Neural cell (in vitro differentiated cells): ENCODE results near the gene PIK3R1. TPM values are rescaled to one million over a fixed set of nuclear protein-coding genes. Genes with fewer than 3 reads are reported as not detected.

Experiments
- H2AFZ ChIP-seq: fragments of 200-600, 300-800 bp; sonication (generic), shearing (Covaris generic); 2 replicates; pipeline ENCODE4 v1.6.0; 2014; ENCODE audit warnings: low read depth, mild to moderate bottlenecking, antibody characterized with exemption, low read length, moderate library complexity
- H3F3A ChIP-seq: fragments of 200-600 bp; shearing (Covaris generic); 2 replicates; pipeline ENCODE4 v1.6.1; 2016; ENCODE audit warnings: mild to moderate bottlenecking, moderate library complexity, mixed read lengths, antibody characterized with exemption, low read length; ENCODE audit not compliant: insufficient read depth, poor library complexity, severe bottlenecking
- H3K27ac ChIP-seq: fragments of 200-600, 300-800 bp; sonication (generic), shearing (Covaris generic); 2 replicates; pipeline ENCODE4 v1.5.1; 2014; ENCODE audit warnings: mild to moderate bottlenecking, low read length, moderate library complexity
- H3K27me3 ChIP-seq: fragments of 300-800, 200-600 bp; sonication (generic), shearing (Covaris generic); 2 replicates; pipeline ENCODE4 v1.6.0; 2014; ENCODE audit warnings: mild to moderate bottlenecking, low read depth, low read length, moderate library complexity; ENCODE audit not compliant: insufficient read depth
- H3K36me3 ChIP-seq: fragments of 300-800, 200-600 bp; sonication (generic), shearing (Covaris generic); 2 replicates; pipeline ENCODE4 v1.5.1; 2014; ENCODE audit warnings: mild to moderate bottlenecking, antibody characterized with exemption, low read length, moderate library complexity; ENCODE audit not compliant: insufficient read depth
- H3K4me2 ChIP-seq: fragments of 300-800, 200-600 bp; sonication (generic), shearing (Covaris generic); 2 replicates; pipeline ENCODE4 v1.6.0; 2014; ENCODE audit warnings: mild to moderate bottlenecking, low read length
- H3K4me3 ChIP-seq: fragments of 300-800, 200-600 bp; sonication (generic), shearing (Covaris generic); 2 replicates; pipeline ENCODE4 v1.5.1; 2014; ENCODE audit warnings: mild to moderate bottlenecking, low read length, moderate library complexity
- H3K79me2 ChIP-seq: fragments of 200-600 bp; shearing (Covaris generic); replicated peaks from 2 replicates; pipeline ENCODE4 v1.6.0; 2014; ENCODE audit warnings: mild to moderate bottlenecking, low read length, moderate library complexity; ENCODE audit not compliant: insufficient read depth
- H3K9ac ChIP-seq: fragments of 300-800, 200-600 bp; sonication (generic), shearing (Covaris generic); 2 replicates; pipeline ENCODE4 v1.6.1; 2016; ENCODE audit warnings: mild to moderate bottlenecking, low read length, mixed read lengths
- H3K9me2 ChIP-seq: fragments of 200-600 bp; shearing (Covaris generic); 2 replicates; pipeline ENCODE4 v1.6.1; 2016; ENCODE audit warnings: mild to moderate bottlenecking, low read length, mixed read lengths; ENCODE audit not compliant: insufficient read depth
- H3K9me3 ChIP-seq: fragments of 200-600, 300-800 bp; sonication (generic), shearing (Covaris generic); 2 replicates; pipeline ENCODE4 v1.6.1; 2016; ENCODE audit warnings: mild to moderate bottlenecking, mixed run types, low read length, moderate library complexity, mixed read lengths
- H4K20me1 ChIP-seq: fragments of 200-600 bp; shearing (Covaris generic); 2 replicates; pipeline ENCODE4 v1.6.1; 2016; ENCODE audit warnings: mild to moderate bottlenecking, mixed run types; ENCODE audit not compliant: insufficient read depth
- EP300 ChIP-seq: fragments of 450-650 bp; conservative IDR thresholded peaks from 2 replicates; pipeline ENCODE4 v1.6.1; 2014; ENCODE audit warnings: antibody characterized with exemption, mild to moderate bottlenecking, moderate library complexity; ENCODE audit not compliant: poor library complexity, severe bottlenecking
- MXI1 ChIP-seq: fragments of 450-650 bp; conservative IDR thresholded peaks from 2 replicates; pipeline ENCODE4 v1.6.1; 2014; ENCODE audit warnings: antibody characterized with exemption, mild to moderate bottlenecking; ENCODE audit not compliant: poor library complexity, severe bottlenecking
- POLR2AphosphoS5 ChIP-seq: IDR thresholded peaks from 2 replicates; pipeline ENCODE4 v1.6.1; 2012
- RAD21 ChIP-seq: fragments of 450-650 bp; conservative IDR thresholded peaks from 2 replicates; pipeline ENCODE4 v1.6.1; 2014; ENCODE audit warnings: antibody characterized with exemption, mild to moderate bottlenecking, moderate library complexity
- REST ChIP-seq: IDR thresholded peaks from 2 replicates; pipeline ENCODE4 v1.6.1; 2012; ENCODE audit warnings: borderline replicate concordance
- SMC3 ChIP-seq: fragments of 450-650 bp; conservative IDR thresholded peaks from 2 replicates; pipeline ENCODE4 v1.6.1; 2014; ENCODE audit warnings: antibody characterized with exemption, mild to moderate bottlenecking, moderate library complexity; ENCODE audit not compliant: poor library complexity
- TAF1 ChIP-seq: IDR thresholded peaks from 2 replicates; pipeline ENCODE4 v1.6.1; 2012; ENCODE audit warnings: low read depth
- polyA plus RNA-seq: library from polyadenylated mRNA; depleted of rRNA; stranded (reverse); fragments of >200 nt; gene quantifications from 2 replicates; pipeline ENCODE4 v1.2.3, GENCODE V29; 2014
- TF ChIP-seq, protein P1 (sequence below): fragments of 450-650 bp; IDR thresholded peaks from 2 replicates; pipeline ENCODE4 v1.5.1; 2014; ENCODE audit warnings: antibody characterized with exemption, mild to moderate bottlenecking, moderate library complexity; ENCODE audit not compliant: poor library complexity, severe bottlenecking

Gene PIK3R1
- polyA plus RNA-seq, 1 donor from 2014 or later = 41.9 TPM

DNA sequence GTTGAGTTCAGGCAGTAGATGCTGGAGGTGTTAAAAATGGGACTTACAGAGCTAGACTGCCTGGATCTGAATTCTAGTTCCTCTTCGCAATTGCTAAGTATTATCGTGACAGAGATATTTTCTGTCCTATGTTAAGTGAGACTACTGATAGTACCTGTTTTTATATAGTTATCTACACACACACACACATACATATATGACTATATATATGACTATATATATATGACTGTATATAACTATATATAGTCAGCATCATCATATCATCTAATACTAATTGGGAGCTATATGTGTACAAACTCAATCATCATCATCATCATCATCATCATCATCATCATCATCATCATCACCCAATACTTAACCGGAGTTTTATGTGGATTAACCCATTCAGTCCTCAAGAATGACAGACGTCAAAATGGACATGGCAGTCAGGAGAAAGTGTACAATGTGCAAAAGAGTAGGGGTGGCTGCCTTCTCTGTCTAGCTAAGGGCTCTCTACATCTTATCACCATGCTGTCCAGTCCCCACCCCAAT, 7.3 kb downstream of the PIK3R1 start:
- no peaks in the 10 kb centered on the region for H4K20me1 ChIP-seq
- H3K9me2 ChIP-seq = no peaks in the 10 kb centered on the region
- TF ChIP-seq MXI1 (no peak), REST (no peak), TAF1 (no peak), EP300 (no peak), POLR2AphosphoS5 (no peak), RAD21 (no peak)
- TF ChIP-seq, protein P1, sequence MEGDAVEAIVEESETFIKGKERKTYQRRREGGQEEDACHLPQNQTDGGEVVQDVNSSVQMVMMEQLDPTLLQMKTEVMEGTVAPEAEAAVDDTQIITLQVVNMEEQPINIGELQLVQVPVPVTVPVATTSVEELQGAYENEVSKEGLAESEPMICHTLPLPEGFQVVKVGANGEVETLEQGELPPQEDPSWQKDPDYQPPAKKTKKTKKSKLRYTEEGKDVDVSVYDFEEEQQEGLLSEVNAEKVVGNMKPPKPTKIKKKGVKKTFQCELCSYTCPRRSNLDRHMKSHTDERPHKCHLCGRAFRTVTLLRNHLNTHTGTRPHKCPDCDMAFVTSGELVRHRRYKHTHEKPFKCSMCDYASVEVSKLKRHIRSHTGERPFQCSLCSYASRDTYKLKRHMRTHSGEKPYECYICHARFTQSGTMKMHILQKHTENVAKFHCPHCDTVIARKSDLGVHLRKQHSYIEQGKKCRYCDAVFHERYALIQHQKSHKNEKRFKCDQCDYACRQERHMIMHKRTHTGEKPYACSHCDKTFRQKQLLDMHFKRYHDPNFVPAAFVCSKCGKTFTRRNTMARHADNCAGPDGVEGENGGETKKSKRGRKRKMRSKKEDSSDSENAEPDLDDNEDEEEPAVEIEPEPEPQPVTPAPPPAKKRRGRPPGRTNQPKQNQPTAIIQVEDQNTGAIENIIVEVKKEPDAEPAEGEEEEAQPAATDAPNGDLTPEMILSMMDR = no peak
- H3K36me3 ChIP-seq = peaks cover 6% of the 10 kb centered on the region
- no peak overlapping the region for H2AFZ ChIP-seq
- no peaks in the 10 kb centered on the region for H3K27me3 ChIP-seq
- H3K9me3 ChIP-seq = no peaks in the 10 kb centered on the region
- peaks cover 75% of the 10 kb centered on the region for H3K79me2 ChIP-seq
- H3K4me2 ChIP-seq = no peak overlapping the region
- H3K27ac ChIP-seq = no peak overlapping the region
- H3F3A ChIP-seq = no peaks in the 10 kb centered on the region
- no peak overlapping the region for H3K9ac ChIP-seq
- H3K4me3 ChIP-seq = no peak overlapping the region

- no peaks in the 10 kb centered on the region for H4K20me1 ChIP-seq
- no peak overlapping the region for H3K27ac ChIP-seq
Measured at GRCh38 chr5:68223904-68224303, 8.3 kb downstream of the PIK3R1 start.

More at GRCh38 chr5:68223904-68224303, 8.3 kb downstream of the PIK3R1 start:
- H3F3A ChIP-seq = no peaks in the 10 kb centered on the region
- no peak overlapping the region for H3K4me3 ChIP-seq
- TF ChIP-seq, protein P1 = no peak
- TF ChIP-seq SMC3 (no peak), POLR2AphosphoS5 (no peak), RAD21 (no peak), REST (no peak)
- H3K27me3 ChIP-seq = no peaks in the 10 kb centered on the region
- H2AFZ ChIP-seq = no peak overlapping the region
- H3K79me2 ChIP-seq = peaks cover 65% of the 10 kb centered on the region
- no peak overlapping the region for H3K4me2 ChIP-seq
- H3K9ac ChIP-seq = no peak overlapping the region
- no peaks in the 10 kb centered on the region for H3K9me3 ChIP-seq
- H3K36me3 ChIP-seq = peaks cover 6% of the 10 kb centered on the region
- no peaks in the 10 kb centered on the region for H3K9me2 ChIP-seq
